Tibial nerve (tissue), 4 donors: ENCODE results near the gene PRUNE2.

ENCODE experiments used
- CTCF ChIP-seq, 5 experiments: fragments of 200-600 bp in 3 of 5; fragments of 450-650 bp in 2 of 5; sonication (generic) in 3 of 5; IDR thresholded peaks; one replicate each; pipeline ENCODE4 v1.5.1; 2016 to 2019; ENCODE audit warnings: antibody characterized with exemption in 5 of 5, mild to moderate bottlenecking in 3 of 5, moderate library complexity in 2 of 5
- EP300 ChIP-seq, 2 donors: sonication (generic); formaldehyde crosslinking; IDR thresholded peaks; one replicate each; pipeline ENCODE4 v1.6.1; 2017; ENCODE audit warnings: antibody characterized with exemption in 2 of 2, mild to moderate bottlenecking in 1 of 2
- POLR2A ChIP-seq, 2 donors: fragments of 450-650 bp; IDR thresholded peaks; one replicate each; pipeline ENCODE4 v1.6.1; 2017; ENCODE audit warnings: antibody characterized with exemption in 2 of 2, mild to moderate bottlenecking in 2 of 2, moderate library complexity in 2 of 2

DNA sequence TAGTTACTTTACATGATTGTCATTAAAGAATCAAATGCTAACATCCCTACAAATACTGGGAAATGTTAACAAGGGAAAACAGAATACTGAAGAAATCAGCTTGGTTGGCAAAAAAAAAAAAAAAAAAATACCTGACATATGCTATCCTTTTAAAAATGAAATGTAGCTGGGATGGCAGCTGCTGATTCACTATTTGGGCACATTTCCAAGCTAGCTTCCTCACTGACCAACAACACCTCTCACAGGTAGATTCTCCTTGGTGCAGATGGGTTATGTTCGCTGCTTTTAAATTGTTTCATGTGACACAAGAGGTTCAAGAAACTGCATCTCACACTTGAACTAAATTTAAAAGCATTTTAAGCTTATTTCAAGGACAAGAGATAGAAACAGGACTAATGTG lies 6.1 kb upstream of the PRUNE2 start:
- TF ChIP-seq POLR2A (IDR thresholded peaks at IDR 0.05), result no peak
- TF ChIP-seq CTCF (IDR thresholded peaks at IDR 0.05), result no peak
- TF ChIP-seq EP300 (IDR thresholded peaks at IDR 0.05), result no peak
